CD4-positive, CD25-positive, alpha-beta regulatory T cell (primary cell): Measurements from ENCODE around the gene KATNB1. TPM values are rescaled to one million over a fixed set of nuclear protein-coding genes. Genes with fewer than 3 reads are reported as not detected.

Source experiments
- ATAC-seq, 2 donors: fragments of 150-1000 bp; cut with Tn5 transposase; one replicate each; pipeline ENCODE4 v1.10.0; 2021; ENCODE audit warnings: low read depth in 2 of 2, moderate number of reproducible peaks in 2 of 2, moderate library complexity in 1 of 2
- DNase-seq, 3 donors: peaks; one replicate each; pipeline versions ENCODE4 v3.0.0 to v3.0.0-alpha.2; 2012 to 2022; ENCODE audit warnings: mixed read lengths in 1 of 3
- H3K27ac ChIP-seq: one replicate; pipeline ENCODE4 v1.7.0; 2013; ENCODE audit warnings: mild to moderate bottlenecking, low read length; ENCODE audit not compliant: insufficient read depth, poor library complexity, severe bottlenecking
- H3K27me3 ChIP-seq: one replicate; pipeline ENCODE4 v1.7.0; 2013; ENCODE audit warnings: low read length; ENCODE audit not compliant: control insufficient read depth, insufficient read depth
- H3K36me3 ChIP-seq: one replicate; pipeline ENCODE4 v1.7.0; 2013; ENCODE audit warnings: mild to moderate bottlenecking, low read length, moderate library complexity; ENCODE audit not compliant: control insufficient read depth, insufficient read depth
- H3K4me1 ChIP-seq: 2 replicates; pipeline ENCODE4 v1.7.0; 2013; ENCODE audit warnings: mild to moderate bottlenecking, low read length; ENCODE audit not compliant: insufficient read depth, control insufficient read depth, poor library complexity, severe bottlenecking
- H3K4me3 ChIP-seq: one replicate; pipeline ENCODE4 v1.7.0; 2013; ENCODE audit warnings: low read depth, mild to moderate bottlenecking, low read length, moderate library complexity
- H3K9me3 ChIP-seq, 2 experiments: 1 replicate in 1 of 2; 2 replicates in 1 of 2; pipeline ENCODE4 v1.7.0; 2013; ENCODE audit warnings: low read length in 2 of 2, mild to moderate bottlenecking in 1 of 2, moderate library complexity in 1 of 2; ENCODE audit not compliant: control insufficient read depth in 2 of 2
- H3K27ac Mint-ChIP-seq, 3 donors: one replicate each; pipeline ENCODE4 v1.8.0; 2020 to 2022; ENCODE audit warnings: mild to moderate bottlenecking in 3 of 3, mixed read lengths in 3 of 3, moderate library complexity in 2 of 3
- H3K27me3 Mint-ChIP-seq: one replicate; pipeline ENCODE4 v1.8.0; 2022; ENCODE audit warnings: mild to moderate bottlenecking, mixed read lengths
- H3K36me3 Mint-ChIP-seq: one replicate; pipeline ENCODE4 v1.8.0; 2020; ENCODE audit warnings: mixed read lengths
- H3K4me1 Mint-ChIP-seq, 4 donors: one replicate each; pipeline ENCODE4 v1.8.0; 2020 to 2022; ENCODE audit warnings: mixed read lengths in 4 of 4, mild to moderate bottlenecking in 1 of 4
- H3K4me3 Mint-ChIP-seq, 4 donors: one replicate each; pipeline ENCODE4 v1.8.0; 2020 to 2022; ENCODE audit warnings: mild to moderate bottlenecking in 4 of 4, mixed read lengths in 4 of 4, moderate library complexity in 3 of 4
- H3K9me3 Mint-ChIP-seq, 7 donors: one replicate each; pipeline ENCODE4 v1.8.0; 2020 to 2022; ENCODE audit warnings: mixed read lengths in 7 of 7, mild to moderate bottlenecking in 3 of 7, moderate library complexity in 2 of 7
- polyA plus RNA-seq, 4 donors: library from polyadenylated mRNA; unstranded; fragments of 300-500 nt; fragmentation: Illumina TruSeq; gene quantifications; one replicate each; pipeline ENCODE4 v1.2.3, GENCODE V29; 2021
- total RNA-seq: library from RNA; stranded (reverse); gene quantifications from one replicate; pipeline ENCODE4 v1.2.3, GENCODE V29; 2022

Gene KATNB1
- total and polyA plus RNA-seq, 5 donors from 2014 or later = 12.8 to 20.3 (median 17.5) TPM

- Histone ChIP-seq H3K27ac (peak overlapping the region; percentile 79), H3K27me3 (no peaks in the 10 kb centered on the region), H3K9me3 (no peaks in the 10 kb centered on the region), H3K36me3 (no peaks in the 10 kb centered on the region), H3K4me3 (peak overlapping the region; percentile 80), H3K4me1 (peaks cover 23% of the 10 kb centered on the region)
- ATAC-seq (no peak), DNase-seq (peak; percentile 24 to 62 (median 25))
- Mint-ChIP-seq H3K9me3 (peaks cover 0 to 6% (median 0%) of the 10 kb centered on the region in 7 donors), H3K4me1 (peaks cover 0 to 42% (median 17%) of the 10 kb centered on the region in 4 donors), H3K4me3 (peak overlapping the region; percentile 90 to 99 (median 98)), H3K36me3 (peaks cover 12% of the 10 kb centered on the region), H3K27ac (peak overlapping the region; percentile 48 to 97 (median 97)), H3K27me3 (peaks cover 6% of the 10 kb centered on the region)
These were observed 1.1 kb downstream of the KATNB1 start for GRCh38 chr16:57736419-57737351.

- Histone ChIP-seq H3K9me3 (no peaks in the 10 kb centered on the region), H3K4me1 (peaks cover 23% of the 10 kb centered on the region), H3K27me3 (no peaks in the 10 kb centered on the region), H3K27ac (no peak overlapping the region), H3K4me3 (no peak overlapping the region), H3K36me3 (peaks cover 2% of the 10 kb centered on the region)
- Mint-ChIP-seq H3K36me3 (peaks cover 10% of the 10 kb centered on the region), H3K4me1 (peaks cover 0 to 36% (median 17%) of the 10 kb centered on the region in 4 donors), H3K27me3 (peaks cover 6% of the 10 kb centered on the region), H3K4me3 (no peak overlapping the region), H3K9me3 (no peaks in the 10 kb centered on the region), H3K27ac (no peak overlapping the region)
- DNase-seq (no peak), ATAC-seq (no peak)
These were observed 3.3 kb downstream of the KATNB1 start for GRCh38 chr16:57738844-57739243.

GRCh38 chr16:57739756-57740422 is 4.3 kb downstream of the KATNB1 start:
- no peak overlapping the region for H3K4me3 ChIP-seq
- H3K36me3 ChIP-seq = peaks cover 2% of the 10 kb centered on the region
- Mint-ChIP-seq H3K27me3 (peaks cover 6% of the 10 kb centered on the region), H3K4me3 (no peak overlapping the region), H3K9me3 (no peaks in the 10 kb centered on the region), H3K27ac (no peak overlapping the region), H3K36me3 (peaks cover 15% of the 10 kb centered on the region), H3K4me1 (peaks cover 0 to 30% (median 17%) of the 10 kb centered on the region in 4 donors)
- H3K9me3 ChIP-seq = no peaks in the 10 kb centered on the region
- H3K4me1 ChIP-seq = peaks cover 16% of the 10 kb centered on the region
- DNase-seq = no peak
- no peak for ATAC-seq
- H3K27ac ChIP-seq = no peak overlapping the region
- no peaks in the 10 kb centered on the region for H3K27me3 ChIP-seq

GRCh38 chr16:57740423-57741071 is 5.0 kb downstream of the KATNB1 start:
- Histone ChIP-seq H3K9me3 (no peaks in the 10 kb centered on the region), H3K4me3 (no peak overlapping the region), H3K27ac (no peak overlapping the region), H3K36me3 (peaks cover 2% of the 10 kb centered on the region), H3K4me1 (peaks cover 15% of the 10 kb centered on the region), H3K27me3 (no peaks in the 10 kb centered on the region)
- ATAC-seq = no peak
- H3K27me3 Mint-ChIP-seq = no peaks in the 10 kb centered on the region
- peaks cover 18% of the 10 kb centered on the region for H3K36me3 Mint-ChIP-seq
- no peak overlapping the region for H3K4me3 Mint-ChIP-seq
- DNase-seq = no peak
- peaks cover 0 to 25% (median 14%) of the 10 kb centered on the region in 4 donors for H3K4me1 Mint-ChIP-seq
- H3K27ac Mint-ChIP-seq = no peak overlapping the region
- H3K9me3 Mint-ChIP-seq = no peaks in the 10 kb centered on the region

GRCh38 chr16:57741660-57742191 is 6.2 kb downstream of the KATNB1 start:
- Histone ChIP-seq H3K4me1 (peaks cover 4% of the 10 kb centered on the region), H3K27me3 (no peaks in the 10 kb centered on the region), H3K27ac (no peak overlapping the region), H3K36me3 (peaks cover 2% of the 10 kb centered on the region), H3K4me3 (no peak overlapping the region), H3K9me3 (no peaks in the 10 kb centered on the region)
- H3K9me3 Mint-ChIP-seq = no peaks in the 10 kb centered on the region
- no peak overlapping the region for H3K27ac Mint-ChIP-seq
- peaks cover 18% of the 10 kb centered on the region for H3K36me3 Mint-ChIP-seq
- ATAC-seq = no peak
- H3K4me1 Mint-ChIP-seq = peaks cover 6 to 14% (median 7%) of the 10 kb centered on the region in 4 donors
- no peaks in the 10 kb centered on the region for H3K27me3 Mint-ChIP-seq
- H3K4me3 Mint-ChIP-seq = no peak overlapping the region
- no peak for DNase-seq

- Histone ChIP-seq H3K27ac (no peak overlapping the region), H3K36me3 (peaks cover 2% of the 10 kb centered on the region), H3K4me3 (no peak overlapping the region), H3K4me1 (no peaks in the 10 kb centered on the region), H3K9me3 (no peaks in the 10 kb centered on the region), H3K27me3 (no peaks in the 10 kb centered on the region)
- Mint-ChIP-seq H3K27ac (peak overlapping the region in 1 of 3 donors; percentile 25), H3K4me3 (no peak overlapping the region), H3K4me1 (peaks cover 2 to 6% (median 5%) of the 10 kb centered on the region in 4 donors), H3K27me3 (no peaks in the 10 kb centered on the region), H3K36me3 (peaks cover 18% of the 10 kb centered on the region), H3K9me3 (no peaks in the 10 kb centered on the region)
- ATAC-seq (no peak), DNase-seq (no peak)
These were observed 7.0 kb downstream of the KATNB1 start for GRCh38 chr16:57742543-57742942.

- H3K27ac Mint-ChIP-seq = no peak overlapping the region
- H3K4me1 Mint-ChIP-seq = peaks cover 0 to 6% (median 0%) of the 10 kb centered on the region in 4 donors
- H3K36me3 Mint-ChIP-seq = peaks cover 18% of the 10 kb centered on the region
- Histone ChIP-seq H3K9me3 (no peaks in the 10 kb centered on the region), H3K27me3 (no peaks in the 10 kb centered on the region), H3K4me3 (no peak overlapping the region), H3K36me3 (peaks cover 2% of the 10 kb centered on the region), H3K27ac (no peak overlapping the region), H3K4me1 (no peaks in the 10 kb centered on the region)
- no peak for ATAC-seq
- no peak overlapping the region for H3K4me3 Mint-ChIP-seq
- no peaks in the 10 kb centered on the region for H3K9me3 Mint-ChIP-seq
- no peak for DNase-seq
- no peaks in the 10 kb centered on the region for H3K27me3 Mint-ChIP-seq
These were observed 7.9 kb downstream of the KATNB1 start for GRCh38 chr16:57743458-57743857.
